K562 treated with DMSO at 1 percent for 24 hours (cell line): ENCODE results near the gene CCDC93. TPM values are rescaled to one million over a fixed set of nuclear protein-coding genes. Genes with fewer than 3 reads are reported as not detected.

Source experiments
- total RNA-seq: library from RNA; unstranded; fragments of 300-600 nt; gene quantifications from 2 replicates; pipeline ENCODE4 v1.2.3, GENCODE V29; 2022; ENCODE audit warnings: low read depth; ENCODE audit not compliant: insufficient read depth

CCDC93 gene
- total RNA-seq, result 7.5 and 9.5 TPM in 2 replicates

GRCh38 chr2:118013724-118014491 is at the start of gene CCDC93:
Gene CCDC93, minus strand, starts transcription at chr2:118014070. Its CDS starts 75 bp downstream, at chr2:118013995.

Other genes with a start within 250 kb of the CCDC93 start
- 16.8 and 18.3 TPM in 2 replicates for gene DDX18, start 199.4 kb downstream of the CCDC93 start, total RNA-seq
- gene INSIG2, start 74.4 kb upstream of the CCDC93 start, total RNA-seq, result 5.0 and 5.7 TPM in 2 replicates